K562 (cell line): Measurements from ENCODE around the gene SLC1A7.

Experiments used
- CEBPB ChIP-seq: fragments of 450-650 bp; IDR thresholded peaks from 2 replicates; pipeline ENCODE4 v1.6.1; 2016; ENCODE audit warnings: missing genetic modification characterization, missing compliant biosample characterization
- JUNB ChIP-seq: fragments of 450-650 bp; formaldehyde crosslinking; conservative IDR thresholded peaks from 2 replicates; pipeline ENCODE4 v1.4.0; 2020; ENCODE audit warnings: mild to moderate bottlenecking
- JUND ChIP-seq, 2 experiments: IDR thresholded peaks; 2 replicates in 1 of 2; 3 replicates in 1 of 2; pipeline ENCODE4 v1.6.1; 2011; ENCODE audit warnings: borderline replicate concordance in 2 of 2, low read depth in 2 of 2, low read length in 2 of 2, improper control_type of control experiment in 1 of 2, missing biosample characterization in 1 of 2, missing genetic modification characterization in 1 of 2, missing genetic modification reagents in 1 of 2
- MXI1 ChIP-seq: IDR thresholded peaks from 2 replicates; pipeline ENCODE4 v1.6.1; 2011; ENCODE audit warnings: low read depth, mild to moderate bottlenecking, improper control_type of control experiment, low read length
- POLR2A ChIP-seq: fragments of 450-650 bp; conservative IDR thresholded peaks from 2 replicates; pipeline ENCODE4 v1.6.1; 2016
- TAF9B ChIP-seq: fragments of 450-650 bp; IDR thresholded peaks from 2 replicates; pipeline ENCODE4 v1.6.1; 2018; ENCODE audit warnings: mild to moderate bottlenecking; ENCODE audit not compliant: partially characterized antibody
- ZNF431 ChIP-seq: sonication (generic); formaldehyde crosslinking; IDR thresholded peaks from 2 replicates; pipeline ENCODE4 v1.8.0; 2022; ENCODE audit warnings: mild to moderate bottlenecking, missing genetic modification reagents
- ZNF77 ChIP-seq: fragments of 250-450 bp; sonication (Bioruptor Pico); IDR thresholded peaks from 2 replicates; pipeline ENCODE4 v1.5.0; 2020
- ZSCAN29 ChIP-seq: fragments of 450-650 bp; IDR thresholded peaks from 2 replicates; pipeline ENCODE4 v1.6.1; 2017
- TF ChIP-seq, protein P1 (sequence below): fragments of 250-450 bp; sonication (Bioruptor Pico); IDR thresholded peaks from 2 replicates; pipeline ENCODE4 v1.8.0; 2021; ENCODE audit warnings: mild to moderate bottlenecking, moderate library complexity
- TF ChIP-seq, protein P2 (sequence below), 3 experiments: IDR thresholded peaks in 2 of 3; conservative IDR thresholded peaks in 1 of 3; 2 replicates each; pipeline ENCODE4 v1.5.1; 2011 to 2012; ENCODE audit warnings: low read length in 3 of 3, mild to moderate bottlenecking in 3 of 3, control low read depth in 2 of 3, improper control_type of control experiment in 1 of 3, inconsistent platforms in 1 of 3, low read depth in 1 of 3, mixed read lengths in 1 of 3, moderate library complexity in 1 of 3; ENCODE audit not compliant: insufficient read depth in 2 of 3

DNA sequence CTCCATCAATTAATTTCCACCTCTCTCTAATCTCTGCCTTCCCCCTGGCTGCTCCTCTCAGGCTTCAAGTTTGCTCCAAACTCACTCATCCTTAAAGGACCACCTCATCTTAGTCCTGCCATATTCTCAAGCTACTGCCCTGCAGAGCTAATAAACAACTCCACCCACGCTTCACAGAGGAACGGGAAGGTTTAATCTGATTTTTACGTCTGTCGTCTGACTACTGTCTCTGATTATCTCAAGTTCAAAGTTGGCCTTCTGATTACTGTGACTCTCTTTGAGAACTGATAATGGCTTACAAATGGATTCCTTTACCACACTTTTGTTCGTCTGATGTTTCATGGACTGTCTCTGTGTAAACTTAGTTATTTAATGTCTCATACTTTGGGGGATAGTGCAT, 46.6 kb upstream of the SLC1A7 start:
- TF ChIP-seq JUNB (CRISPR knock-in tag) (no peak), POLR2A (no peak), TAF9B (no peak), JUND (IDR thresholded peaks at IDR 0.05; ENCODE audit: borderline replicate concordance, low read depth, low read length) (peak; percentile 22; the same call in 1 of the 2 replicates), JUND (tag; IDR thresholded peaks at IDR 0.05; ENCODE audit: borderline replicate concordance, low read depth, low read length) (no peak), ZSCAN29 (no peak), ZNF431 (CRISPR knock-in tag) (no peak), CEBPB (tag) (no peak), ZNF77 (CRISPR knock-in tag) (no peak), MXI1 (no peak)
- TF ChIP-seq, protein P1, sequence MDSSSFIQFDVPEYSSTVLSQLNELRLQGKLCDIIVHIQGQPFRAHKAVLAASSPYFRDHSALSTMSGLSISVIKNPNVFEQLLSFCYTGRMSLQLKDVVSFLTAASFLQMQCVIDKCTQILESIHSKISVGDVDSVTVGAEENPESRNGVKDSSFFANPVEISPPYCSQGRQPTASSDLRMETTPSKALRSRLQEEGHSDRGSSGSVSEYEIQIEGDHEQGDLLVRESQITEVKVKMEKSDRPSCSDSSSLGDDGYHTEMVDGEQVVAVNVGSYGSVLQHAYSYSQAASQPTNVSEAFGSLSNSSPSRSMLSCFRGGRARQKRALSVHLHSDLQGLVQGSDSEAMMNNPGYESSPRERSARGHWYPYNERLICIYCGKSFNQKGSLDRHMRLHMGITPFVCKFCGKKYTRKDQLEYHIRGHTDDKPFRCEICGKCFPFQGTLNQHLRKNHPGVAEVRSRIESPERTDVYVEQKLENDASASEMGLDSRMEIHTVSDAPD (CRISPR knock-in tag) = no peak
- TF ChIP-seq, protein P2, sequence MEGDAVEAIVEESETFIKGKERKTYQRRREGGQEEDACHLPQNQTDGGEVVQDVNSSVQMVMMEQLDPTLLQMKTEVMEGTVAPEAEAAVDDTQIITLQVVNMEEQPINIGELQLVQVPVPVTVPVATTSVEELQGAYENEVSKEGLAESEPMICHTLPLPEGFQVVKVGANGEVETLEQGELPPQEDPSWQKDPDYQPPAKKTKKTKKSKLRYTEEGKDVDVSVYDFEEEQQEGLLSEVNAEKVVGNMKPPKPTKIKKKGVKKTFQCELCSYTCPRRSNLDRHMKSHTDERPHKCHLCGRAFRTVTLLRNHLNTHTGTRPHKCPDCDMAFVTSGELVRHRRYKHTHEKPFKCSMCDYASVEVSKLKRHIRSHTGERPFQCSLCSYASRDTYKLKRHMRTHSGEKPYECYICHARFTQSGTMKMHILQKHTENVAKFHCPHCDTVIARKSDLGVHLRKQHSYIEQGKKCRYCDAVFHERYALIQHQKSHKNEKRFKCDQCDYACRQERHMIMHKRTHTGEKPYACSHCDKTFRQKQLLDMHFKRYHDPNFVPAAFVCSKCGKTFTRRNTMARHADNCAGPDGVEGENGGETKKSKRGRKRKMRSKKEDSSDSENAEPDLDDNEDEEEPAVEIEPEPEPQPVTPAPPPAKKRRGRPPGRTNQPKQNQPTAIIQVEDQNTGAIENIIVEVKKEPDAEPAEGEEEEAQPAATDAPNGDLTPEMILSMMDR (IDR thresholded peaks at IDR 0.05 in 2 of 3, conservative IDR thresholded peaks at IDR 0.05 in 1 of 3; ENCODE audit: insufficient read depth in 2 of 3, low read depth in 1 of 3, low read length in 3 of 3) = no peak
